ENCODE results near the gene ANKRD6.

GRCh38 chr6:89449193-89449592 is 16.2 kb downstream of the ANKRD6 start:
- TF ChIP-seq CTCF (IDR thresholded peaks at IDR 0.05) (no peak), POLR2A (IDR thresholded peaks at IDR 0.05) (no peak)
